Measurements from ENCODE around the gene CNTLN.

The CNTLN gene

DNA sequence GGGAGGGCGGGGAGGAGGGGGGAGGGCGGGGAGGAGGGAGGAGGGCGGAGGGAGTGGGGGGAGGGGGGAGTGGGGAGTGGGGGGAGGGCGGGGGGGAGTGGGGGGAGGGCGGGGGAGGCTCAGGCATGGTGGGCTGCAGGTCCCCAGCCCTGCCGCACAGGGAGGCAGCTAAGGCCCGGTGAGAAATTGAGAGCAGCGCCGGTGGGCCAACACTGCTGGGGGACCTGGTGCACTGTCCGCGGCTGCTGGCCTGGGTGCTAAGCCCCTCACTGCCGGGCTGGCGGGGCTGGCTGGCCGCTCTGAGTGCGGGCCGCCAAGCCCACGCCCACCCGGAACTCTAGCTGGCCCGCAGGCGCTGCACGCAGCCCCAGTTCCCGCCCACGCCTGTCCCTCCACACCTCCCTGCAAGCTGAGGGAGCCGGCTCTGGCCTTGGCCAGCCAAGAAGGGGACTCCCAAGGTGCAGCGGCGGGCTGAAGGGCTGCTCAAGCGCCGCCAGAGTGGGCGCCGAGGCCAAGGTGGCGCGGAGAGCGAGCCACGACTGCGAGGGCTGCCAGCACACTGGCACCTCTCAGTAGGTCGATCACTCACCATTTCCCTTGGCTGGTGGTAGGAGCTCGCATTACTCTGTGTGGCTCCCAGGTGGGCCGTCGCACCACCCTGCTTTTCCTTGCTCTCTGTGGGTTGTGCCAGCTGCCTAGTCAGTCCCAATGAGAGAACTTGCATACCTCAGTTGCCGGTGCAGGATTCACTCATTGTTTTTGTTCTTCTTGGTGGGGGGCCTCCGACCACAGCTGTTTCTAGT is 160.2 kb downstream of the CNTLN start:
- no peaks in the 10 kb centered on the region for H3K36me3 ChIP-seq (ENCODE audit: control insufficient read depth, insufficient read depth, low read length)
- H3K27ac ChIP-seq (ENCODE audit: low read depth, low read length): no peak overlapping the region
- H3K4me3 ChIP-seq (ENCODE audit: low read depth, low read length): no peak overlapping the region
- H3K27me3 ChIP-seq (ENCODE audit: control insufficient read depth, insufficient read depth, low read length): no peaks in the 10 kb centered on the region
- H3K9ac ChIP-seq (ENCODE audit: low read depth, low read length): no peak overlapping the region
- no peaks in the 10 kb centered on the region for H3K9me3 ChIP-seq (ENCODE audit: control insufficient read depth, insufficient read depth, low read length)
- H3K4me1 ChIP-seq (ENCODE audit: control insufficient read depth, insufficient read depth, low read length): no peaks in the 10 kb centered on the region

DNA sequence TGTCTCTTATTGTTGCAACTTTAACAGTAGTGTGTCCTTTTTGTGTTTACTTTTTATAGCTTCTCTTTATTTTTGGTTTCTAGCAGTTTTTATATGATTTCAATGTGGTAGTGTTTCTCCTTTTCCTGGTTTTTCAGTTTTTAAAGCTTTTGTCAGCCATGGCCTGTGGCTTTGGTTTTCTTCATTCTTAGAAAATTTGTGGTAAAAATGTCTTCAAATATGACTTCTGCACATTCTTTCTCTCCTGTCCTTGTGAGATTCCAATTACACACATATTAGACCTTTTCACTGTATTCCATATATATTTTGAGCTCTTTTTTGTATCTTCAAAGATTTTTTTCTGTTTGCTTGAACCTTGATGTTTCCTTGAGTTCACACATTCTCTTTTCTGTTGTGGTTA is 180.5 kb downstream of the CNTLN start:
- no peak overlapping the region for H3K9ac ChIP-seq (ENCODE audit: low read depth, low read length)
- no peaks in the 10 kb centered on the region for H3K4me1 ChIP-seq (ENCODE audit: control insufficient read depth, insufficient read depth, low read length)
- no peaks in the 10 kb centered on the region for H3K27me3 ChIP-seq (ENCODE audit: control insufficient read depth, insufficient read depth, low read length)
- no peaks in the 10 kb centered on the region for H3K36me3 ChIP-seq (ENCODE audit: control insufficient read depth, insufficient read depth, low read length)
- no peak overlapping the region for H3K4me3 ChIP-seq (ENCODE audit: low read depth, low read length)
- no peak overlapping the region for H3K27ac ChIP-seq (ENCODE audit: low read depth, low read length)
- no peaks in the 10 kb centered on the region for H3K9me3 ChIP-seq (ENCODE audit: control insufficient read depth, insufficient read depth, low read length)

DNA sequence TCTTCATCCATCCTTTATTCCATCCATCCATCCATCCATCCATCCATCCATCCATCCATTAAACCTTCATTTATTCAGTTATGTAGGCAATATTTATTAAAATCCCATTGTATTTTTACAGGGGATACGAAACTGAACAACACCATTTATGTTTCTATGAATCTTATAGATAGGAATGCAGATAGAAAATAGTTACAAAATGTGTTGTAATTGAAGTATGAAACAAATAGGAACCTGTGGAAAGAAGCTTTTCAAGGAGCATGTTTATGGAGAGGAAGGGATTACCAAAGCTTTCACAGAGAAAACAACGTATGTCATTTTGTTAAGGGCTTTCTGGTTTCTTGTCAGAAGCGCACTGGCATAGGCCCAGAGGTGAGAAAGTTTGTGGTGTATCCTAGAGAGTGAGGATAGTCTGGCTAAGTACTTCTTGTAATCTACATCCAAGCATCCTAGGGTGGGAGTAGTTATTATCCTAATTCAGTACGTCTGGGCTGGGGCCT is 184.0 kb downstream of the CNTLN start:
- Histone ChIP-seq H3K9me3 (ENCODE audit: control insufficient read depth, insufficient read depth, low read length) (no peaks in the 10 kb centered on the region), H3K4me1 (ENCODE audit: control insufficient read depth, insufficient read depth, low read length) (peaks cover 11% of the 10 kb centered on the region; the same call in 1 of the 2 replicates), H3K27ac (ENCODE audit: low read depth, low read length) (no peak overlapping the region), H3K4me3 (ENCODE audit: low read depth, low read length) (no peak overlapping the region), H3K27me3 (ENCODE audit: control insufficient read depth, insufficient read depth, low read length) (no peaks in the 10 kb centered on the region), H3K36me3 (ENCODE audit: control insufficient read depth, insufficient read depth, low read length) (no peaks in the 10 kb centered on the region), H3K9ac (ENCODE audit: low read depth, low read length) (no peak overlapping the region)

DNA sequence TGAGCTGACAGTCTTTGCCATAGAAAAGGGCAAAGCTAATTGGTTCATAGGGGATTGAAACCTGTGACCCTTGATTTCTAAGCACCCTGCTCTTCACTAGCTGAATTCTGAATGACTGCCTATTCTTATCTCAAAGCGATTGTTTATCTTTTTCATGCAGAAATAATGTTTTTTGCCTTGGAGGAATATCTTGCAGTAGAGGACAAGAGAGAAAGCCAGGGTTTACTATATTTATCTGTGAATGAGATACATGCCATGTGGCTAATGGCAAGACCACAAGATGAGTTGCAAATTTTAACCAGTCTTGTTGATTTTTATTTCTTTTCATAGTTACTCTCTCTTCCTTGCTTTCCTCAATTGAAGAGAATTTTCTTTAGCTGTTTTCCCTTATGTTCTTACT is 185.0 kb downstream of the CNTLN start:
- no peaks in the 10 kb centered on the region for H3K27me3 ChIP-seq (ENCODE audit: control insufficient read depth, insufficient read depth, low read length)
- H3K9ac ChIP-seq (ENCODE audit: low read depth, low read length): no peak overlapping the region
- no peaks in the 10 kb centered on the region for H3K36me3 ChIP-seq (ENCODE audit: control insufficient read depth, insufficient read depth, low read length)
- no peak overlapping the region for H3K4me3 ChIP-seq (ENCODE audit: low read depth, low read length)
- peaks cover 11% of the 10 kb centered on the region; the same call in 1 of the 2 replicates for H3K4me1 ChIP-seq (ENCODE audit: control insufficient read depth, insufficient read depth, low read length)
- no peaks in the 10 kb centered on the region for H3K9me3 ChIP-seq (ENCODE audit: control insufficient read depth, insufficient read depth, low read length)
- H3K27ac ChIP-seq (ENCODE audit: low read depth, low read length): no peak overlapping the region

DNA sequence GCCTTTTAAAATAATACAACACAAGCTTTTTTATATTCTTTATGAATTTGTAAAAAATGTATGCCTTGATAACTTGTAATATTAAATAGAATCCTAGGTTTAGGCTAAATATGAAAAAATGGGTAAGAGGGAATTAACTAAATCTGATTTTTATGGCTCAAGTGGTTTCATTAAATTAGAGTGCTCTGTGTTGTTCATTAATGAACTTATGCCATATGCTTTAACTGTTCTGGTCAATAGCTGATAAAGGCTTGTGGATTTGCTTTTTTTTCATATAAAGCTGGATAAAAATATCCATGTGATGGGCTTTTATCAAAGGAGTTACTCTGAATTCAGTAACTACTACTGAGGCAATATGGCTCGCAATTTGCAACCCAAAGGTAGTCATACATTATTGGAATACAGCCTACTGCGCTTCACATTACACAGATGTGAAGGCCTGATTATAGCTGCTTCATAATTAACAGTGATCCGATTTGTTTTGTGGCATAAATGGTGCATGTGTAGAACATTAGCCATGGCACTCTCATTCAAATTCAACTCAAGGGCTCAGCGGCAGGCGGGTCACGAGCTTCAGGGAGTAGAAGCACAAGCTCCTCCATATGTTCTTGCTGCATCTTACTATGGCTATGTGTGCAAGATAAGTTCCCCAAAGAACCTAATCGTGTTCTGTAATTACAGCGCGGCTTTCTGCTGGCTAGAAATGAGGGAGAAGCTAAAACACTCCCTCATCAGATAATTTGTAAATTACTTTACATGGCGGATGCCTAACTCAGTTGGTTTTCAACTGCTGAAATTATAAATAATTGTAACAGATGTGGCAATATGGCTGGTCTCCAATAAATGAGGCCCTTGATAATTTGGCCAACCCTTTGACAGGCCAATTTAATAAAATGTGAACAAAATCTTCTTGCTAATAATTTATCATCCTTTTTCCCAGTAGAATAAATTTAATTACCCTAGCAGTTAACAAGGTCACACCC is 188.3 kb downstream of the CNTLN start:
- peaks cover 11% of the 10 kb centered on the region; the same call in 1 of the 2 replicates for H3K4me1 ChIP-seq (ENCODE audit: control insufficient read depth, insufficient read depth, low read length)
- peak overlapping the region; percentile 5 for H3K27ac ChIP-seq (ENCODE audit: low read depth, low read length)
- no peaks in the 10 kb centered on the region for H3K36me3 ChIP-seq (ENCODE audit: control insufficient read depth, insufficient read depth, low read length)
- no peaks in the 10 kb centered on the region for H3K27me3 ChIP-seq (ENCODE audit: control insufficient read depth, insufficient read depth, low read length)
- H3K9ac ChIP-seq (ENCODE audit: low read depth, low read length): no peak overlapping the region
- H3K4me3 ChIP-seq (ENCODE audit: low read depth, low read length): no peak overlapping the region
- H3K9me3 ChIP-seq (ENCODE audit: control insufficient read depth, insufficient read depth, low read length): no peaks in the 10 kb centered on the region

DNA sequence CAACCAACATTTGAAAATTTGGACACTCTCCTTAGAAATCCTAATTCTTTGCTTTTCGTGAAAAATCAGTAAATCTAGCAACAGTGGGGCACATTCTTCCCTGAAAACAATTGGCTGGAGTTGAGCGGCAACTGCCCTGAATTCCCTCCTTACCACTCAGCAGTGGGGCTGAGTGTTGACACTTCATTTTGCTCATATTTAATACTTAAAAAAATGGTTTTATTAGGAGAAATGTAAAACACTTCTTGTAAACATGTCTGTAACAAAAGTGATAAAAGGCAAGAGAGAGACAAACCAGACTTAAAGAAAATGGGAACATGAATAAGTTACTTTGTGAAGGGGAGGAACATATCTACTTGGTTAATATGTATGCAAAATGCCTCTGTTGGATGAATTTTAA is 193.5 kb downstream of the CNTLN start:
- Histone ChIP-seq H3K27ac (ENCODE audit: low read depth, low read length) (no peak overlapping the region), H3K4me3 (ENCODE audit: low read depth, low read length) (no peak overlapping the region), H3K27me3 (ENCODE audit: control insufficient read depth, insufficient read depth, low read length) (no peaks in the 10 kb centered on the region), H3K9me3 (ENCODE audit: control insufficient read depth, insufficient read depth, low read length) (no peaks in the 10 kb centered on the region), H3K36me3 (ENCODE audit: control insufficient read depth, insufficient read depth, low read length) (no peaks in the 10 kb centered on the region), H3K4me1 (ENCODE audit: control insufficient read depth, insufficient read depth, low read length) (peaks cover 12% of the 10 kb centered on the region), H3K9ac (ENCODE audit: low read depth, low read length) (no peak overlapping the region)

DNA sequence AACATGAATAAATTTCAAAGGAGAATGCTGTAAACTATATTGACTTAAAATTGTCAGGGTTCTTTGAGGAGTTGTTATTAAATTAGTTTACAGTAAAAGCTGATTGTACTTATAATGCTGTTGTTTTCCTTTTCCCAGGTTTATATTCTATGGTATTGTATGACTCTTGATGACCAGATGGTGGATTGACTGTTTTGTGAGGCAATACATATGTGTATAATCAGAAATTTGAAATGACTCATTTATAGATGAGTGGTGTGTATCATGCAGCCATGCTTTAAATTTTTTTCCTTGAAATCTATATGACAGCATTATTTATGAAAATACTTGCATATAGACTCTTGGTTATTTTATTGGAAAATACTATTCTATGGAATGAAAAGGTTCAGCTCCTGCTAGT is 195.3 kb downstream of the CNTLN start:
- no peak overlapping the region for H3K27ac ChIP-seq (ENCODE audit: low read depth, low read length)
- no peak overlapping the region for H3K9ac ChIP-seq (ENCODE audit: low read depth, low read length)
- peaks cover 12% of the 10 kb centered on the region for H3K4me1 ChIP-seq (ENCODE audit: control insufficient read depth, insufficient read depth, low read length)
- H3K27me3 ChIP-seq (ENCODE audit: control insufficient read depth, insufficient read depth, low read length): no peaks in the 10 kb centered on the region
- H3K9me3 ChIP-seq (ENCODE audit: control insufficient read depth, insufficient read depth, low read length): no peaks in the 10 kb centered on the region
- H3K4me3 ChIP-seq (ENCODE audit: low read depth, low read length): no peak overlapping the region
- no peaks in the 10 kb centered on the region for H3K36me3 ChIP-seq (ENCODE audit: control insufficient read depth, insufficient read depth, low read length)

DNA sequence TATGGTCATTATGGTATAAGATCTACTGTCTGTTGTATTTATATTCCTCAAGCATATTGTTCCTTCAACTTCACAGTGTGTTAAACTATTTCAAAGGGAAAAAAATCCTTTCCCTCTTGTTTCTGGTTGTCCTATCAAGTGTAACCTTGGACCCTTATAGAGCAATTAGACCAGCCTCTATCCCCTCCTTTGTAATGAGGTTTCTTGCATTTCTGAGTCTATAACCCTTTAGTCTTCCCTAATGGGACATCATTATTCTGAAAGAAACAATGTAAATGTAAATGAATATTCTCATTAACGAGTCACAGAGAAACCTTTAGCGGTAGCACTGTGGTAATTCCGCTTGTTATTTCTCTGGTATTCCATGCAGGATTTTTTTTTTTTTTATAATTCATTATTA is 197.3 kb downstream of the CNTLN start:
- H3K4me1 ChIP-seq (ENCODE audit: control insufficient read depth, insufficient read depth, low read length): peaks cover 12% of the 10 kb centered on the region
- no peaks in the 10 kb centered on the region for H3K9me3 ChIP-seq (ENCODE audit: control insufficient read depth, insufficient read depth, low read length)
- H3K27me3 ChIP-seq (ENCODE audit: control insufficient read depth, insufficient read depth, low read length): no peaks in the 10 kb centered on the region
- H3K9ac ChIP-seq (ENCODE audit: low read depth, low read length): no peak overlapping the region
- no peaks in the 10 kb centered on the region for H3K36me3 ChIP-seq (ENCODE audit: control insufficient read depth, insufficient read depth, low read length)
- H3K27ac ChIP-seq (ENCODE audit: low read depth, low read length): no peak overlapping the region
- H3K4me3 ChIP-seq (ENCODE audit: low read depth, low read length): no peak overlapping the region

DNA sequence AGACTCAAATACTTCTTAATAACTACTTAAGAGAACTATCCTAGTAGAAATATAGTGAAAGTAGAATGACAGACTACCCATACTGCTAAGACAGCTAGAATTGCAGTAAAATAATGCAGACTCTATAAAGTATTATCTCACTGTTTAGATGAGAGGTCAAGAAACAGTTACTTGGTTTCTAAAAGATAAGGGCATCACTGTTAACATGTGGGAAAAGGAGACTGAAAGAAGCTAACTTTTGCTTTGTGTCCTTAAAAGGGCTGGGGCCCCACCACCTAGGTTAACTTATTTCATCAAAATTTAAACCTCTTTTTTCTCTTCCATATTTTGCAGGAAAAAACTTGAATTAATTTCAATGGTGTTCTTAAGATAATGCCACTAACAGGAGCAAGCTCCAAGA is 204.3 kb downstream of the CNTLN start:
- Histone ChIP-seq H3K9me3 (ENCODE audit: control insufficient read depth, insufficient read depth, low read length) (no peaks in the 10 kb centered on the region), H3K4me1 (ENCODE audit: control insufficient read depth, insufficient read depth, low read length) (peaks cover 8% of the 10 kb centered on the region), H3K27ac (ENCODE audit: low read depth, low read length) (no peak overlapping the region), H3K36me3 (ENCODE audit: control insufficient read depth, insufficient read depth, low read length) (0 out of 2 replicates have a peak, but pooled peaks cover 7% of the 10 kb centered on the region), H3K9ac (ENCODE audit: low read depth, low read length) (no peak overlapping the region), H3K27me3 (ENCODE audit: control insufficient read depth, insufficient read depth, low read length) (no peaks in the 10 kb centered on the region), H3K4me3 (ENCODE audit: low read depth, low read length) (no peak overlapping the region)

DNA sequence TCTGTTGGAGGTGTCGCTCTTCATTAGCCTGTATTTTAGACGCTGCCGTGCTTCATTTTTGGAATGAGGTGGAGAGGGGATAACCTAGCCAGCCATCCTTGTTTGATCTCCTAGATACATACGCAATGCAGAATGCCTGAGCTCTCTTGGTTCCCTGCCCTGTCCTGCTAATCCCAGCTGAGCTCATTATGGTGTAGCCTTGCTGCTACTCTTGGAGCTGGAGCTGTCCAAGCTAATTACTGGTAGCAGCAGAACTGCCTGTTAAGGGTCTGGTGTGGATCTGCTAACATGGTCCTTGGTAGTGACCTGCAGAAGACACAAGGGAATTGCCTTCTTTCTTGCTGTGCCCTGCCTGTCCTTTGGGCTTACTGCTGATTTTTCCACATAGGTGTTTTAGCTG is 207.9 kb downstream of the CNTLN start:
- H3K4me1 ChIP-seq (ENCODE audit: control insufficient read depth, insufficient read depth, low read length): peaks cover 8% of the 10 kb centered on the region
- no peaks in the 10 kb centered on the region for H3K9me3 ChIP-seq (ENCODE audit: control insufficient read depth, insufficient read depth, low read length)
- H3K27me3 ChIP-seq (ENCODE audit: control insufficient read depth, insufficient read depth, low read length): no peaks in the 10 kb centered on the region
- H3K9ac ChIP-seq (ENCODE audit: low read depth, low read length): no peak overlapping the region
- peaks cover 7% of the 10 kb centered on the region; the same call in 1 of the 2 replicates for H3K36me3 ChIP-seq (ENCODE audit: control insufficient read depth, insufficient read depth, low read length)
- no peak overlapping the region for H3K4me3 ChIP-seq (ENCODE audit: low read depth, low read length)
- no peak overlapping the region for H3K27ac ChIP-seq (ENCODE audit: low read depth, low read length)

DNA sequence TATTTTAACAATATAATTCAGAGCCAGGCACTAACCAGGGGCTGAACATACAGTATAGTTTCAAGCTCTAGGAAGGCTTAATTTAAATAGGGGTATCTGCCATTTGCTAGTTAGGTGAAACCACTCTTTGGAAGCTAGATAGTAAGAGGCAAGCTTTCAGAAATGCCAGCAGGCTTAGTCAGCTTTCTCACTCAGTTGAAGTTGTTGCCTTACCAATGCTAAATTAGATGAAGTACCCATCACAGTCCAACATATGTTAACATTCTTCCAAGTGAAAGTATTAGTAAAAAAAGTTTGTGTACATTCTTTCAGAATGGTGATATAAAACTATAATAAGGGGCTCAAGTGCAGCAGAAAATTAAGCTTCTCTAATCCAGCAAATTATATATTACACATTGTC is 215.0 kb downstream of the CNTLN start:
- Histone ChIP-seq H3K9me3 (ENCODE audit: control insufficient read depth, insufficient read depth, low read length) (no peaks in the 10 kb centered on the region), H3K27me3 (ENCODE audit: control insufficient read depth, insufficient read depth, low read length) (no peaks in the 10 kb centered on the region), H3K4me3 (ENCODE audit: low read depth, low read length) (no peak overlapping the region), H3K9ac (ENCODE audit: low read depth, low read length) (no peak overlapping the region), H3K27ac (ENCODE audit: low read depth, low read length) (no peak overlapping the region), H3K36me3 (ENCODE audit: control insufficient read depth, insufficient read depth, low read length) (no peaks in the 10 kb centered on the region; the same call in 1 of the 2 replicates), H3K4me1 (ENCODE audit: control insufficient read depth, insufficient read depth, low read length) (no peaks in the 10 kb centered on the region)
